WTC11 (cell line): ENCODE data around the gene DOK3. TPM values are rescaled to one million over a fixed set of nuclear protein-coding genes. Genes with fewer than 3 reads are reported as not detected.

ENCODE experiments used
- ATAC-seq: fragments of 200-7000 bp; cut with Tn5 transposase; 2 replicates; pipeline ENCODE4 v1.10.0; 2021; ENCODE audit warnings: mild to moderate bottlenecking, moderate library complexity
- CTCF ChIA-PET: fragments of 300-600 bp; sonication (Branson Sonifier 250); formaldehyde crosslinking; loops from one replicate; lab custom pipeline; 2021; ENCODE audit warnings: antibody characterized with exemption; lab: Charles Lee
- POLR2A ChIA-PET: fragments of 350-600 bp; sonication (Branson Sonifier 250); formaldehyde crosslinking; loops from one replicate; lab custom pipeline; 2021; ENCODE audit warnings: antibody characterized with exemption; lab: Charles Lee
- DNase-seq: peaks from one replicate; pipeline ENCODE4 v3.0.0; 2021; ENCODE audit warnings: low spot score
- H3K27ac Mint-ChIP-seq: 2 replicates; pipeline ENCODE4 v1.8.0; 2021; ENCODE audit warnings: mixed read lengths
- H3K27me3 Mint-ChIP-seq: 2 replicates; pipeline ENCODE4 v1.8.0; 2021; ENCODE audit warnings: low read depth, mild to moderate bottlenecking, moderate library complexity, mixed read lengths
- H3K36me3 Mint-ChIP-seq: 2 replicates; pipeline ENCODE4 v1.8.0; 2021; ENCODE audit warnings: mixed read lengths
- H3K4me1 Mint-ChIP-seq: 2 replicates; pipeline ENCODE4 v1.8.0; 2022; ENCODE audit warnings: mixed read lengths
- H3K4me3 Mint-ChIP-seq: 2 replicates; pipeline ENCODE4 v1.8.0; 2021; ENCODE audit warnings: mild to moderate bottlenecking, moderate library complexity, mixed read lengths
- H3K9me3 Mint-ChIP-seq: 2 replicates; pipeline ENCODE4 v1.8.0; 2021; ENCODE audit warnings: mixed read lengths
- AFF4 ChIP-seq: sonication (generic); formaldehyde crosslinking; IDR thresholded peaks from 2 replicates; pipeline ENCODE4 v1.8.1; 2023; ENCODE audit warnings: mild to moderate bottlenecking, missing genetic modification reagents, borderline replicate concordance
- ELF4 ChIP-seq: sonication (generic); formaldehyde crosslinking; IDR thresholded peaks from 2 replicates; pipeline ENCODE4 v1.8.1; 2022; ENCODE audit warnings: low read depth, mild to moderate bottlenecking, moderate library complexity, missing genetic modification reagents
- ESRRA ChIP-seq: sonication (generic); formaldehyde crosslinking; IDR thresholded peaks from 2 replicates; pipeline ENCODE4 v1.8.1; 2022; ENCODE audit warnings: mild to moderate bottlenecking, missing genetic modification reagents, borderline replicate concordance
- FOXK1 ChIP-seq: sonication (generic); formaldehyde crosslinking; IDR thresholded peaks from 2 replicates; pipeline ENCODE4 v1.8.0; 2022; ENCODE audit warnings: mild to moderate bottlenecking, moderate library complexity, missing genetic modification reagents
- FOXP1 ChIP-seq: sonication (generic); formaldehyde crosslinking; IDR thresholded peaks from 2 replicates; pipeline ENCODE4 v1.8.0; 2022; ENCODE audit warnings: missing genetic modification reagents, mild to moderate bottlenecking, moderate library complexity, borderline replicate concordance
- JUN ChIP-seq: sonication (generic); formaldehyde crosslinking; IDR thresholded peaks from 2 replicates; pipeline ENCODE4 v1.8.0; 2023; ENCODE audit warnings: mild to moderate bottlenecking, missing genetic modification reagents
- NFATC4 ChIP-seq: fragments of 250-450 bp; sonication (Bioruptor Pico); IDR thresholded peaks from 2 replicates; pipeline ENCODE4 v1.9.0; 2021; ENCODE audit warnings: mild to moderate bottlenecking
- PRRX2 ChIP-seq: fragments of 250-450 bp; sonication (Bioruptor Pico); IDR thresholded peaks from 2 replicates; pipeline ENCODE4 v1.8.0; 2021; ENCODE audit warnings: mild to moderate bottlenecking
- SMAD3 ChIP-seq: sonication (generic); formaldehyde crosslinking; IDR thresholded peaks from 2 replicates; pipeline ENCODE4 v1.8.0; 2022; ENCODE audit warnings: missing genetic modification reagents, mild to moderate bottlenecking, borderline replicate concordance
- ZNF138 ChIP-seq: sonication (generic); formaldehyde crosslinking; conservative IDR thresholded peaks from 2 replicates; pipeline ENCODE4 v1.8.1; 2022; ENCODE audit warnings: mild to moderate bottlenecking, moderate library complexity, missing genetic modification reagents
- ZNF219 ChIP-seq: sonication (generic); formaldehyde crosslinking; IDR thresholded peaks from 2 replicates; pipeline ENCODE4 v1.8.0; 2023; ENCODE audit warnings: missing genetic modification reagents, mild to moderate bottlenecking, borderline replicate concordance
- ZNF281 ChIP-seq: sonication (generic); formaldehyde crosslinking; IDR thresholded peaks from 2 replicates; pipeline ENCODE4 v1.8.0; 2023; ENCODE audit warnings: mild to moderate bottlenecking, missing genetic modification reagents
- ZNF671 ChIP-seq: fragments of 250-450 bp; sonication (Bioruptor Pico); IDR thresholded peaks from 2 replicates; pipeline ENCODE4 v1.8.0; 2021; ENCODE audit warnings: mild to moderate bottlenecking
- total RNA-seq: library from RNA; stranded (reverse); gene quantifications from 3 replicates; pipeline ENCODE4 v1.2.3, GENCODE V29; 2021
- TF ChIP-seq, protein P1 (sequence below): sonication (generic); formaldehyde crosslinking; IDR thresholded peaks from 2 replicates; pipeline ENCODE4 v1.8.0; 2022; ENCODE audit warnings: mild to moderate bottlenecking, missing genetic modification reagents
- TF ChIP-seq, protein P2 (sequence below): fragments of 250-450 bp; sonication (Bioruptor Pico); IDR thresholded peaks from 2 replicates; pipeline ENCODE4 v1.9.0; 2021; ENCODE audit warnings: mild to moderate bottlenecking
- TF ChIP-seq, protein P3 (sequence below): sonication (generic); formaldehyde crosslinking; IDR thresholded peaks from 2 replicates; pipeline ENCODE4 v1.8.1; 2023; ENCODE audit warnings: mild to moderate bottlenecking, missing genetic modification reagents
- TF ChIP-seq, protein P4 (sequence below): fragments of 250-450 bp; sonication (Bioruptor Pico); IDR thresholded peaks from 2 replicates; pipeline ENCODE4 v2.1.2; 2022; ENCODE audit warnings: mild to moderate bottlenecking, moderate library complexity
- TF ChIP-seq, protein P5 (sequence below): sonication (generic); formaldehyde crosslinking; IDR thresholded peaks from 2 replicates; pipeline ENCODE4 v1.8.0; 2022; ENCODE audit warnings: missing genetic modification reagents
- TF ChIP-seq, protein P6 (sequence below): sonication (generic); formaldehyde crosslinking; IDR thresholded peaks from 2 replicates; pipeline ENCODE4 v1.8.0; 2023; ENCODE audit warnings: missing genetic modification reagents

The DOK3 gene
- total RNA-seq, 1 experiment from 2014 or later: 9.9 TPM

GRCh38 chr5:177467436-177467835 is 42.2 kb downstream of the DOK3 start:
- ChIA-PET POLR2A (no interaction called here), CTCF (interaction anchor here (16.7 kb wide), 1 partner anchor 26 kb away, joined by 230 read pairs; the partner anchor contains the start of gene PDLIM7)
- no peak overlapping the region for H3K4me3 Mint-ChIP-seq
- peaks cover 10% of the 10 kb centered on the region for H3K9me3 Mint-ChIP-seq
- no peaks in the 10 kb centered on the region for H3K27me3 Mint-ChIP-seq
- H3K27ac Mint-ChIP-seq: no peak overlapping the region
- peaks cover 59% of the 10 kb centered on the region for H3K36me3 Mint-ChIP-seq
- ATAC-seq: no peak
- peaks cover 26% of the 10 kb centered on the region for H3K4me1 Mint-ChIP-seq
- no peak for DNase-seq
- no peak for TF ChIP-seq JUN (CRISPR knock-in tag)
- TF ChIP-seq, protein P1, sequence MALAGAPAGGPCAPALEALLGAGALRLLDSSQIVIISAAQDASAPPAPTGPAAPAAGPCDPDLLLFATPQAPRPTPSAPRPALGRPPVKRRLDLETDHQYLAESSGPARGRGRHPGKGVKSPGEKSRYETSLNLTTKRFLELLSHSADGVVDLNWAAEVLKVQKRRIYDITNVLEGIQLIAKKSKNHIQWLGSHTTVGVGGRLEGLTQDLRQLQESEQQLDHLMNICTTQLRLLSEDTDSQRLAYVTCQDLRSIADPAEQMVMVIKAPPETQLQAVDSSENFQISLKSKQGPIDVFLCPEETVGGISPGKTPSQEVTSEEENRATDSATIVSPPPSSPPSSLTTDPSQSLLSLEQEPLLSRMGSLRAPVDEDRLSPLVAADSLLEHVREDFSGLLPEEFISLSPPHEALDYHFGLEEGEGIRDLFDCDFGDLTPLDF (CRISPR knock-in tag): no peak
- no peak for TF ChIP-seq SMAD3 (CRISPR knock-in tag)
- TF ChIP-seq ELF4: no peak
- TF ChIP-seq, protein P2, sequence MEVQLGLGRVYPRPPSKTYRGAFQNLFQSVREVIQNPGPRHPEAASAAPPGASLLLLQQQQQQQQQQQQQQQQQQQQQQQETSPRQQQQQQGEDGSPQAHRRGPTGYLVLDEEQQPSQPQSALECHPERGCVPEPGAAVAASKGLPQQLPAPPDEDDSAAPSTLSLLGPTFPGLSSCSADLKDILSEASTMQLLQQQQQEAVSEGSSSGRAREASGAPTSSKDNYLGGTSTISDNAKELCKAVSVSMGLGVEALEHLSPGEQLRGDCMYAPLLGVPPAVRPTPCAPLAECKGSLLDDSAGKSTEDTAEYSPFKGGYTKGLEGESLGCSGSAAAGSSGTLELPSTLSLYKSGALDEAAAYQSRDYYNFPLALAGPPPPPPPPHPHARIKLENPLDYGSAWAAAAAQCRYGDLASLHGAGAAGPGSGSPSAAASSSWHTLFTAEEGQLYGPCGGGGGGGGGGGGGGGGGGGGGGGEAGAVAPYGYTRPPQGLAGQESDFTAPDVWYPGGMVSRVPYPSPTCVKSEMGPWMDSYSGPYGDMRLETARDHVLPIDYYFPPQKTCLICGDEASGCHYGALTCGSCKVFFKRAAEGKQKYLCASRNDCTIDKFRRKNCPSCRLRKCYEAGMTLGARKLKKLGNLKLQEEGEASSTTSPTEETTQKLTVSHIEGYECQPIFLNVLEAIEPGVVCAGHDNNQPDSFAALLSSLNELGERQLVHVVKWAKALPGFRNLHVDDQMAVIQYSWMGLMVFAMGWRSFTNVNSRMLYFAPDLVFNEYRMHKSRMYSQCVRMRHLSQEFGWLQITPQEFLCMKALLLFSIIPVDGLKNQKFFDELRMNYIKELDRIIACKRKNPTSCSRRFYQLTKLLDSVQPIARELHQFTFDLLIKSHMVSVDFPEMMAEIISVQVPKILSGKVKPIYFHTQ (CRISPR knock-in tag): no peak
- no peak for TF ChIP-seq FOXK1
- no peak for TF ChIP-seq ZNF671 (CRISPR knock-in tag)
- TF ChIP-seq NFATC4: no peak
- no peak for TF ChIP-seq AFF4 (CRISPR knock-in tag)
- TF ChIP-seq, protein P3, sequence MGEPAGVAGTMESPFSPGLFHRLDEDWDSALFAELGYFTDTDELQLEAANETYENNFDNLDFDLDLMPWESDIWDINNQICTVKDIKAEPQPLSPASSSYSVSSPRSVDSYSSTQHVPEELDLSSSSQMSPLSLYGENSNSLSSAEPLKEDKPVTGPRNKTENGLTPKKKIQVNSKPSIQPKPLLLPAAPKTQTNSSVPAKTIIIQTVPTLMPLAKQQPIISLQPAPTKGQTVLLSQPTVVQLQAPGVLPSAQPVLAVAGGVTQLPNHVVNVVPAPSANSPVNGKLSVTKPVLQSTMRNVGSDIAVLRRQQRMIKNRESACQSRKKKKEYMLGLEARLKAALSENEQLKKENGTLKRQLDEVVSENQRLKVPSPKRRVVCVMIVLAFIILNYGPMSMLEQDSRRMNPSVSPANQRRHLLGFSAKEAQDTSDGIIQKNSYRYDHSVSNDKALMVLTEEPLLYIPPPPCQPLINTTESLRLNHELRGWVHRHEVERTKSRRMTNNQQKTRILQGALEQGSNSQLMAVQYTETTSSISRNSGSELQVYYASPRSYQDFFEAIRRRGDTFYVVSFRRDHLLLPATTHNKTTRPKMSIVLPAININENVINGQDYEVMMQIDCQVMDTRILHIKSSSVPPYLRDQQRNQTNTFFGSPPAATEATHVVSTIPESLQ (CRISPR knock-in tag): no peak
- TF ChIP-seq, protein P4, sequence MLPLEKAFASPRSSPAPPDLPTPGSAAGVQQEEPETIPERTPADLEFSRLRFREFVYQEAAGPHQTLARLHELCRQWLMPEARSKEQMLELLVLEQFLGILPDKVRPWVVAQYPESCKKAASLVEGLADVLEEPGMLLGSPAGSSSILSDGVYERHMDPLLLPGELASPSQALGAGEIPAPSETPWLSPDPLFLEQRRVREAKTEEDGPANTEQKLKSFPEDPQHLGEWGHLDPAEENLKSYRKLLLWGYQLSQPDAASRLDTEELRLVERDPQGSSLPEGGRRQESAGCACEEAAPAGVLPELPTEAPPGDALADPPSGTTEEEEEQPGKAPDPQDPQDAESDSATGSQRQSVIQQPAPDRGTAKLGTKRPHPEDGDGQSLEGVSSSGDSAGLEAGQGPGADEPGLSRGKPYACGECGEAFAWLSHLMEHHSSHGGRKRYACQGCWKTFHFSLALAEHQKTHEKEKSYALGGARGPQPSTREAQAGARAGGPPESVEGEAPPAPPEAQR (CRISPR knock-in tag): no peak
- no peak for TF ChIP-seq ZNF281
- no peak for TF ChIP-seq PRRX2 (CRISPR knock-in tag)
- no peak for TF ChIP-seq ESRRA (CRISPR knock-in tag)
- no peak for TF ChIP-seq FOXP1 (CRISPR knock-in tag)
- TF ChIP-seq, protein P5, sequence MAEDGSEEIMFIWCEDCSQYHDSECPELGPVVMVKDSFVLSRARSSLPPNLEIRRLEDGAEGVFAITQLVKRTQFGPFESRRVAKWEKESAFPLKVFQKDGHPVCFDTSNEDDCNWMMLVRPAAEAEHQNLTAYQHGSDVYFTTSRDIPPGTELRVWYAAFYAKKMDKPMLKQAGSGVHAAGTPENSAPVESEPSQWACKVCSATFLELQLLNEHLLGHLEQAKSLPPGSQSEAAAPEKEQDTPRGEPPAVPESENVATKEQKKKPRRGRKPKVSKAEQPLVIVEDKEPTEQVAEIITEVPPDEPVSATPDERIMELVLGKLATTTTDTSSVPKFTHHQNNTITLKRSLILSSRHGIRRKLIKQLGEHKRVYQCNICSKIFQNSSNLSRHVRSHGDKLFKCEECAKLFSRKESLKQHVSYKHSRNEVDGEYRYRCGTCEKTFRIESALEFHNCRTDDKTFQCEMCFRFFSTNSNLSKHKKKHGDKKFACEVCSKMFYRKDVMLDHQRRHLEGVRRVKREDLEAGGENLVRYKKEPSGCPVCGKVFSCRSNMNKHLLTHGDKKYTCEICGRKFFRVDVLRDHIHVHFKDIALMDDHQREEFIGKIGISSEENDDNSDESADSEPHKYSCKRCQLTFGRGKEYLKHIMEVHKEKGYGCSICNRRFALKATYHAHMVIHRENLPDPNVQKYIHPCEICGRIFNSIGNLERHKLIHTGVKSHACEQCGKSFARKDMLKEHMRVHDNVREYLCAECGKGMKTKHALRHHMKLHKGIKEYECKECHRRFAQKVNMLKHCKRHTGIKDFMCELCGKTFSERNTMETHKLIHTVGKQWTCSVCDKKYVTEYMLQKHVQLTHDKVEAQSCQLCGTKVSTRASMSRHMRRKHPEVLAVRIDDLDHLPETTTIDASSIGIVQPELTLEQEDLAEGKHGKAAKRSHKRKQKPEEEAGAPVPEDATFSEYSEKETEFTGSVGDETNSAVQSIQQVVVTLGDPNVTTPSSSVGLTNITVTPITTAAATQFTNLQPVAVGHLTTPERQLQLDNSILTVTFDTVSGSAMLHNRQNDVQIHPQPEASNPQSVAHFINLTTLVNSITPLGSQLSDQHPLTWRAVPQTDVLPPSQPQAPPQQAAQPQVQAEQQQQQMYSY (CRISPR knock-in tag): no peak
- no peak for TF ChIP-seq ZNF219
- TF ChIP-seq, protein P6, sequence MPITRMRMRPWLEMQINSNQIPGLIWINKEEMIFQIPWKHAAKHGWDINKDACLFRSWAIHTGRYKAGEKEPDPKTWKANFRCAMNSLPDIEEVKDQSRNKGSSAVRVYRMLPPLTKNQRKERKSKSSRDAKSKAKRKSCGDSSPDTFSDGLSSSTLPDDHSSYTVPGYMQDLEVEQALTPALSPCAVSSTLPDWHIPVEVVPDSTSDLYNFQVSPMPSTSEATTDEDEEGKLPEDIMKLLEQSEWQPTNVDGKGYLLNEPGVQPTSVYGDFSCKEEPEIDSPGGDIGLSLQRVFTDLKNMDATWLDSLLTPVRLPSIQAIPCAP: no peak
- TF ChIP-seq ZNF138: no peak
